ENCODE measurements around the gene PPIB.

DNA sequence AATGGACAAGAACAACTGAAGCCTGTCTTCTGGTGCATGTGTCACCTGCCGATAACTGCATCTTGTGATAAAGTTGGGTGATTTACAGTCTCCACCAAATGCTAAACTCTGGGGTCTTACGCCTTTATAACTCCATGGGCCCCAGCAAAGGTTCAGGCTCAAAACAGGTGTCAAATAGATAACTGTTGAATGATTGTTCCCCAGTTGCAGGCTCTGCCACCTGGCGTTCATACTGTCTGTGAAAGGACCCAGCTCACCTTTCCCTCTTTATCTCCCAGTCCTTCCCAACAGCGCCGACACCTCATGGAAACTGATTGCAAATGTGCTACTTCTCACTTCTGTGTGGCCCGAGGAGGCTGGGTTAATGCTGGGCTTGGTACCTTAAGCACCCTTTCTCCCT lies 19.5 kb downstream of the PPIB start:
- TF ChIP-seq, protein P1, sequence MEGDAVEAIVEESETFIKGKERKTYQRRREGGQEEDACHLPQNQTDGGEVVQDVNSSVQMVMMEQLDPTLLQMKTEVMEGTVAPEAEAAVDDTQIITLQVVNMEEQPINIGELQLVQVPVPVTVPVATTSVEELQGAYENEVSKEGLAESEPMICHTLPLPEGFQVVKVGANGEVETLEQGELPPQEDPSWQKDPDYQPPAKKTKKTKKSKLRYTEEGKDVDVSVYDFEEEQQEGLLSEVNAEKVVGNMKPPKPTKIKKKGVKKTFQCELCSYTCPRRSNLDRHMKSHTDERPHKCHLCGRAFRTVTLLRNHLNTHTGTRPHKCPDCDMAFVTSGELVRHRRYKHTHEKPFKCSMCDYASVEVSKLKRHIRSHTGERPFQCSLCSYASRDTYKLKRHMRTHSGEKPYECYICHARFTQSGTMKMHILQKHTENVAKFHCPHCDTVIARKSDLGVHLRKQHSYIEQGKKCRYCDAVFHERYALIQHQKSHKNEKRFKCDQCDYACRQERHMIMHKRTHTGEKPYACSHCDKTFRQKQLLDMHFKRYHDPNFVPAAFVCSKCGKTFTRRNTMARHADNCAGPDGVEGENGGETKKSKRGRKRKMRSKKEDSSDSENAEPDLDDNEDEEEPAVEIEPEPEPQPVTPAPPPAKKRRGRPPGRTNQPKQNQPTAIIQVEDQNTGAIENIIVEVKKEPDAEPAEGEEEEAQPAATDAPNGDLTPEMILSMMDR (IDR thresholded peaks at IDR 0.05) = no peak
- no peak for TF ChIP-seq POLR2A (IDR thresholded peaks at IDR 0.05)

Data from right lobe of liver (tissue), 4 donors.